Effector CD8-positive, alpha-beta T cell (primary cell): ENCODE data around the gene PTPN11.

Experiments
- DNase-seq: peaks from one replicate; lab custom pipeline; 2025; lab: John Stamatoyannopoulos, UW

Gene PTPN11

GRCh38 chr12:112543751-112544150 lies 125.0 kb downstream of the PTPN11 start:
- DNase-seq = no peak

- DNase-seq = no peak
Observed at GRCh38 chr12:112546339-112546738, 127.6 kb downstream of the PTPN11 start.

- no peak for DNase-seq
Observed at GRCh38 chr12:112546996-112547395, 128.2 kb downstream of the PTPN11 start.

- no peak for DNase-seq
Observed at GRCh38 chr12:112549031-112549430, 130.3 kb downstream of the PTPN11 start.

DNA sequence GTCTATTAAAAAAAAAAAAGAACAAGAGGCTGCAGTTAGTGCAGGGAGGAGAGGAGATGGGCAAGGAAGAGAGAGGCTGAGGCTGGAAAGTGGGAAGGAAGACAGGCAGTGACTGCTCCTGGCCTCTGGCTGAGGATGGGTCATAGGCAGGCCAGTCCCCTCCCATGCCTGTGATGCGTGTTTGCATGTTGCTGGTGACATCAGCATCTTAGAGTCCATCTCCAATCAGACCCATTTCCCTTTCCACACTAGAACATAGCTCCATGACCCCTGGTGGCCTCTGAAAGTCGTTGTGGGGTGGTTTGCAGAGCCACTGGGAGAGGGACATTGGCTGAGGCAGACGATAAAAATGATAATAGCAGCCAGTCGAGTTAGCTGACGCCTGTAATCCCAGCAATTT lies 132.9 kb downstream of the PTPN11 start:
- DNase-seq = no peak

- DNase-seq = no peak
Observed at GRCh38 chr12:112555621-112556233, 137.0 kb downstream of the PTPN11 start.

GRCh38 chr12:112557951-112558630 lies 139.3 kb downstream of the PTPN11 start:
- no peak for DNase-seq
